ENCODE measurements around the gene NCKAP5. TPM values are rescaled to one million over a fixed set of nuclear protein-coding genes. Genes with fewer than 3 reads are reported as not detected.

The NCKAP5 gene
- total and polyA plus RNA-seq, 2 of the 8 experiments (the other 6 are each of a cell fraction or from before 2014, with no cell fraction given): 0.27 to 0.86 TPM

- no peak for TF ChIP-seq CHD7 (IDR thresholded peaks at IDR 0.05; ENCODE audit: insufficient replicate concordance, low read length)
- TF ChIP-seq ATF3 (IDR thresholded peaks at IDR 0.05; ENCODE audit: insufficient read depth, low read depth, low read length): no peak
These were observed 3.0 kb upstream of the NCKAP5 start (continued) for GRCh38 chr2:133571249-133571648.
